Stimulated activated CD8-positive, alpha-beta memory T cell treated with anti-CD3 and anti-CD28 coated beads, Interleukin-12 subunit alpha, Interleukin-12 subunit beta, amount 100 ng/mL, for 1 hour (primary cell): ENCODE measurements around the gene WFIKKN1.

Experiments
- DNase-seq: peaks from one replicate; pipeline ENCODE4 v3.0.0-alpha.2; 2020; ENCODE audit warnings: low read depth

Gene WFIKKN1

DNA sequence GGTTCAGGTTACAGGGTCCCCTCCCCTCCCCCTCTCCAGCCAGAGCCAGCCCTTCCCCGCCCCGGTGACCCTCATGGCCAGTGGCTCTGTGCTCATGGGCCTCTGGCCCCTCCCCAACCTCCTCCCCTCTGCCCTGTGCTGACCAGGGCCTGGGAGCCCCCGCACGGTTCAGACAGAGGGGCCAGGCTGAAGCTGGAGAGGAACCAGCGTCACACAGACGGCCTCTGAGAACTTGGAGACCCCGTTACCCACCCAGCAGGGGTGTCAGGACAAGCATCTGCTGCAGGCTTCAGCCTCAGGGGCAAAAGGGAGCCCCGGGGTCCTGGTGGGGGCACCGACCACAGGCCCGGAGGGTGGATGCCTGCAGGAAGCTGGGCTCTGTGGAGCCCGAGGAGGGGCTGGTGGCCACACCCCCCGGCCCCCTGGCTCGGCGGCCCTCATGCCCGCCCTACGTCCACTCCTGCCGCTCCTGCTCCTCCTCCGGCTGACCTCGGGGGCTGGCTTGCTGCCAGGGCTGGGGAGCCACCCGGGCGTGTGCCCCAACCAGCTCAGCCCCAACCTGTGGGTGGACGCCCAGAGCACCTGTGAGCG is at the start of gene WFIKKN1:
WFIKKN1 (plus strand) TSS at position 171 of the 591 bp plus-strand sequence; CDS start at position 440, 269 bp downstream.
- no peak for DNase-seq

GRCh38 chr16:582218-582613 is 48.6 kb upstream of the WFIKKN1 start:
- DNase-seq, result no peak

GRCh38 chr16:582614-583331 is 48.0 kb upstream of the WFIKKN1 start:
- no peak for DNase-seq

- DNase-seq, result no peak
These were observed 47.3 kb upstream of the WFIKKN1 start for GRCh38 chr16:583470-583814.

- DNase-seq, result no peak
These were observed 46.8 kb upstream of the WFIKKN1 start for GRCh38 chr16:583815-584591.

DNA sequence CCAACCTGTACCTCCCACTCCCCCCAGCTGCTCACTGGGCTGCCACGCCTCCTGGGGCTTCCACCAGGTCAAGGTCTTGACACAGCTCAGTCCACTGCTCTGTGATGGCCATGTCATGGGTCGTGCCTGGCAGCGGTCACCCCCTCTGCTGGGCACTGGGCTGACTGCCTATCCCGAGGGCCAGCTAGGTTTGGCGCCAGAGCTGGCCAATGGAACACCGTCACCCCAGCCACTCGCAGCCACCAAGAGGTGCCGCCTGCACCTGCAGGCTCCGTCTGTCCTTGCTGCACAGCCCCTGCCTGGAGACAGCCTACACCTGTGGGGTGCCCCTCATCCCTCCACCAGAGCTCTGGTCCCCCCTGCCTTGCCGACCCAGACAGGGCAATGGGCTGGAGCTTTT is 45.4 kb upstream of the WFIKKN1 start:
- DNase-seq, result no peak

DNA sequence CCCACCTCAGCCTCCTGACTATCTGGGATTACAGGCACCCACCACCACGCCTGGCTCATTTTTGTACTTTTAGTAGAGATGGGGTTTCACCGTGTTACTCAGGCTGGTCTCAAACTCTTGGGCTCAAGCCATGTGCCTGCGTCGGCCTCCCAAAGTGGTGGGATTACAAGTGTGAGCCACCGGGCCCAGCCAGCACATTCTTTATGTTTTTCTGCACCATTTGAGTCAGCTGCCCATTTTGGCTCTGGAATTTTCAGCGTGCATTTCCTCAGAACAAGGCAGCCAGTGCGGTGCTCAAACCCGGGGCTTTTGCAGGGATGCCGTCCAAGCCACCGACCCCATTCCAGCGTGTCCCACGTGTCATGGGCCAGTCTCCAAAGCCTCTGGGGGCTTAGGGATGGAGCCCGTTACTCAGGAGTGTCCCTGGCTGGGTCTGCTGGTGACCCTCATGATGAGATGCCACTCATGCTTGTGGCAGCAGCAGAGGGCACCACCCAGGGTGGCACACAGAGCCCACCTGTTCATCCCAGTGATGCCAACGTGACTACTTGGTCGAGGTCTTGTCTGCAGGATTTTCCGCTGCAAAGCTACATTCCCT is 44.6 kb upstream of the WFIKKN1 start:
- no peak for DNase-seq

- DNase-seq, result no peak
These were observed 43.9 kb upstream of the WFIKKN1 start for GRCh38 chr16:586645-587590.

- DNase-seq, result peak; percentile 29
These were observed 42.2 kb upstream of the WFIKKN1 start for GRCh38 chr16:588639-588888.

- peak; percentile 96 for DNase-seq
These were observed 41.7 kb upstream of the WFIKKN1 start for GRCh38 chr16:588889-589657.

GRCh38 chr16:589658-590187 is 41.1 kb upstream of the WFIKKN1 start, which contains the start of gene RAB40C:
Gene RAB40C, plus strand, starts transcription at chr16:590066. Its CDS starts 226 bp downstream, at chr16:590292.
- DNase-seq, result peak; percentile 98

GRCh38 chr16:590188-590814 is 40.5 kb upstream of the WFIKKN1 start:
- no peak for DNase-seq

GRCh38 chr16:590815-591200 is 40.0 kb upstream of the WFIKKN1 start:
- no peak for DNase-seq

DNA sequence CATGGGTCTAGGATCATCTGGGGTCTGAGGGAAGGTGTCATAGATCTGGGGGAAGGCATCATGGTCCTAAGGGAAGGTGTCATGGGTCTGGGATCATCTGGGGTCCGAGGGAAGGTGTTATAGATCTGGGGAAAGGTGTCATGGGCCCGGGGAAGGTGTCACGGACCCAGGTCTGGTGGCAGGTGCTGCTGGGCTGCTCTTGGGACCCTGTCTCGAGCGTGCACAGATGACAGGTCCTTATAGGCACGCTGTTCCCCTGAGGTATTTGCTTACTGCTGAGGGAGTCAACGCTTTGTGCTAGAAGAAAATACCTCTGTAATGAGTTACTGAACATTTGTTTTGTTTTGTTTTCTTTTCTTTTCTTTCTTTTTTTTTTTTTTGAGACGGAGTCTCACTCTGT is 39.6 kb upstream of the WFIKKN1 start:
- no peak for DNase-seq

DNA sequence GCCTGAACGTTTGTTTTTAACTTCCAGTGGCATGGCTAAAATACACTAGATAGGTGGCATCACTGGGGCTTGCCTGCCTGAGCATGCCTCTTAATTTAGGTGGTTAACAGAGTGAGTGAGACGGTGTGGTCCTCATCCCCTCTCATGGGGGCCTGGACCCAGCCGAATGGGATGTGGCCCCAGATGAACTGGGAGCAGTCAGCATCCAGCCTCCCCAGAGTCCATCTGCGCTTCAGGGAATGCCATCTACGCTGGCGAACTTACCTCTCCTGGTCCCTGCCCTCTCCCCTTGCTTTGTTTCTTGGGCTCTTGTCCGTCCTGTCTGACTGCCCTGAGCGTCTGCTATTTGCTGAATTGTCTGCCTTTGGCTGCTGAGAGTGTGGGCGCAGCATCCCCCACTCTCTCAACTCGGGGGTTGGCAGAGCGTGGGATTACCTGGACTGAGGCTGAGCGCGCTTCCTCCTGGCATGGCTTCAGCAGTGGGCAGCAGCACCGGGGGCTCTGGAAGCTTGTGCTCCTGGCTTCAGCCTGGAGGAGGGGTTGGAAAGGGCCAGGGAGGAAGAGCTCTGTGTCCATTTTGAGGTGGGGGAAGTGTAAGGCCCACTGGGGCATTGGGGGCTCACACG is 38.8 kb upstream of the WFIKKN1 start:
- DNase-seq, result no peak

DNA sequence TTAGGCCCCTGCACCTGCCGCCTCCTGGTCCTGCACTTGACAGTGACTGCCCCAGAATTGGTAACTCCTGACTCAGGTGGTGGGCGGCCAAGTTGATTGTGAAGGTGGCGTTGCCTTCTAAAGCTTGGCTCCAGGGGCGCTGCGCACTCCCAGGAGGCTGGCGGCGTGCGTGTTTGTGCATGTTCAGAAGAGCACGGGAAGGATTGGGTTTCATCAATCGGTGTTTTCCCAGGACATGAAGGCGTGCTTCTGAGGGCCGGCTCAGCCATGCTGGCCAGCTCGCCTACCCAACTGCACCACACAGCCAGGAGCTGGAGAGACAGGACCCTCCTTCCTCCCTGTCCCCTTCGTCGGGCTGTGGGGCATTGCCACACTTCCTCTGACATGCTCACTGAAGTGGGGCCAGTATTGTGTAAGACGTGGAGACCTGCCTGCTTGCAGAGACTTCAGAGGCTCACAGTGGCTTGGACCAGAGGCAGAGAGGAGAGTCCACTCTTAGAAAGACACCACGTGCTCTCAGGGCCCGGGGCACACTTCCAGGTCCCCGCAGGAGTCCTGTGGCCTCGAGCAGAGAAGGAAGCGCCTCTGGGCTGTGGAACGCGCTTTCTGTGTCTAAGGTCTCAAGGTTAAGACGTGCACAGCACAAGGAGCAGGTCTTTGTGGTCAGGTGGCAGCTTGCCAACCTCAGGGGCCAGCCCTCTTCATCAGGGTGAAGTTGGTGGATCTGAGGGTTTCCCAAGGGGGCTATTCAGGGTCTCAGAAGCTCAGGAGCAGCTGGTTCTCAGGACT is 38.1 kb upstream of the WFIKKN1 start:
- no peak for DNase-seq

- no peak for DNase-seq
These were observed 37.4 kb upstream of the WFIKKN1 start for GRCh38 chr16:593406-593805.

GRCh38 chr16:593807-594206 is 37.0 kb upstream of the WFIKKN1 start:
- DNase-seq, result no peak

- no peak for DNase-seq
These were observed 35.7 kb upstream of the WFIKKN1 start for GRCh38 chr16:595094-595528.
